Vagina (tissue), 2 donors: ENCODE measurements around the gene COL11A1. TPM values are rescaled to one million over a fixed set of nuclear protein-coding genes. Genes with fewer than 3 reads are reported as not detected.

Experiments
- DNase-seq, 2 donors: peaks; one replicate each; pipeline ENCODE4 v3.0.0-alpha.2; 2017; ENCODE audit errors: extremely low spot score in 2 of 2
- H3K27ac ChIP-seq: fragments of 200-600 bp; sonication (generic); one replicate; pipeline ENCODE4 v1.5.1; 2019
- H3K27me3 ChIP-seq: fragments of 200-600 bp; sonication (generic); one replicate; pipeline ENCODE4 v1.5.1; 2019
- H3K36me3 ChIP-seq, 2 donors: fragments of 200-600 bp; sonication (generic); one replicate each; pipeline ENCODE4 v1.5.1; 2017 to 2019
- H3K4me1 ChIP-seq: fragments of 200-600 bp; sonication (generic); one replicate; pipeline ENCODE4 v1.5.1; 2019
- H3K4me3 ChIP-seq, 2 donors: fragments of 200-600 bp; sonication (generic); 1 replicate in 1 of 2; 2 replicates in 1 of 2; pipeline ENCODE4 v1.5.1; 2016 to 2019
- H3K9me3 ChIP-seq: fragments of 200-600 bp; sonication (generic); one replicate; pipeline ENCODE4 v1.5.1; 2019
- POLR2A ChIP-seq, 2 donors: fragments of 450-650 bp; IDR thresholded peaks; one replicate each; pipeline ENCODE4 v1.6.1; 2017; ENCODE audit warnings: antibody characterized with exemption in 2 of 2, mild to moderate bottlenecking in 2 of 2, moderate library complexity in 2 of 2
- POLR2AphosphoS5 ChIP-seq, 2 donors: sonication (generic); formaldehyde crosslinking; IDR thresholded peaks; one replicate each; pipeline ENCODE4 v1.9.0; 2017; ENCODE audit warnings: antibody characterized with exemption in 2 of 2, mild to moderate bottlenecking in 2 of 2, low read depth in 1 of 2; ENCODE audit not compliant: insufficient read depth in 1 of 2
- intact Hi-C: fragments of 100-400 bp; cut with DNase I; formaldehyde crosslinking; loops from one replicate; pipeline ENCODE4 v1.15.1; 2023
- total RNA-seq: library from RNA; depleted of rRNA; stranded (reverse); fragments of >200 nt; gene quantifications from one replicate; pipeline ENCODE4 v1.2.3, GENCODE V29; 2016
- TF ChIP-seq, protein P1 (sequence below), 3 experiments: fragments of 450-650 bp in 2 of 3; fragments of 200-600 bp in 1 of 3; sonication (generic) in 1 of 3; IDR thresholded peaks; one replicate each; pipeline ENCODE4 v1.5.1; 2017 to 2019; ENCODE audit warnings: antibody characterized with exemption in 3 of 3, mild to moderate bottlenecking in 2 of 3, moderate library complexity in 2 of 3

The COL11A1 gene
- total RNA-seq, 1 donor from 2014 or later: not detected

DNA sequence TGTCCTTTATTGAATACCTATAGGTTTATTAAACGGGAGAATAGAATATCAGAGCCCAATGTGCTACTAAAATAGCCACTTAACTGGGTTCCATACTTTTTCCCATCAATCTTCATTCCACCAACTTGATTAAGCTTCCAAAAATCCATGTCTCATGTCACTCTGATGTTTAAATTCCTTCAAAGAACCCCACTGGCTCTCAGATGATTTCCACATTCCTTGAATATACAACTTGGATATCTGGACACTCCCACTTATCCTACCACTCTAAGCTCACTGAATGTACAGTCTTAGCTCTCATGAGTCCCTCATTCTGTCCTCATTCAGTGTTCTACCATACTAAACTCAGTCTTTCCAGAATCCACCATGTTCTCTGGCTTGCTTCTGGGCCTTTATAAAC lies 21.1 kb downstream of the COL11A1 start:
- intact Hi-C loops: no loop called here
- no peak for DNase-seq
- TF ChIP-seq POLR2A (IDR thresholded peaks at IDR 0.05) (no peak), POLR2AphosphoS5 (IDR thresholded peaks at IDR 0.05; ENCODE audit: insufficient read depth in 1 of 2, low read depth in 1 of 2) (no peak)
- TF ChIP-seq, protein P1, sequence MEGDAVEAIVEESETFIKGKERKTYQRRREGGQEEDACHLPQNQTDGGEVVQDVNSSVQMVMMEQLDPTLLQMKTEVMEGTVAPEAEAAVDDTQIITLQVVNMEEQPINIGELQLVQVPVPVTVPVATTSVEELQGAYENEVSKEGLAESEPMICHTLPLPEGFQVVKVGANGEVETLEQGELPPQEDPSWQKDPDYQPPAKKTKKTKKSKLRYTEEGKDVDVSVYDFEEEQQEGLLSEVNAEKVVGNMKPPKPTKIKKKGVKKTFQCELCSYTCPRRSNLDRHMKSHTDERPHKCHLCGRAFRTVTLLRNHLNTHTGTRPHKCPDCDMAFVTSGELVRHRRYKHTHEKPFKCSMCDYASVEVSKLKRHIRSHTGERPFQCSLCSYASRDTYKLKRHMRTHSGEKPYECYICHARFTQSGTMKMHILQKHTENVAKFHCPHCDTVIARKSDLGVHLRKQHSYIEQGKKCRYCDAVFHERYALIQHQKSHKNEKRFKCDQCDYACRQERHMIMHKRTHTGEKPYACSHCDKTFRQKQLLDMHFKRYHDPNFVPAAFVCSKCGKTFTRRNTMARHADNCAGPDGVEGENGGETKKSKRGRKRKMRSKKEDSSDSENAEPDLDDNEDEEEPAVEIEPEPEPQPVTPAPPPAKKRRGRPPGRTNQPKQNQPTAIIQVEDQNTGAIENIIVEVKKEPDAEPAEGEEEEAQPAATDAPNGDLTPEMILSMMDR (IDR thresholded peaks at IDR 0.05): no peak
- Histone ChIP-seq H3K36me3 (no peaks in the 10 kb centered on the region), H3K27ac (no peak overlapping the region), H3K9me3 (no peaks in the 10 kb centered on the region), H3K4me1 (no peaks in the 10 kb centered on the region), H3K4me3 (no peak overlapping the region), H3K27me3 (no peaks in the 10 kb centered on the region)

DNA sequence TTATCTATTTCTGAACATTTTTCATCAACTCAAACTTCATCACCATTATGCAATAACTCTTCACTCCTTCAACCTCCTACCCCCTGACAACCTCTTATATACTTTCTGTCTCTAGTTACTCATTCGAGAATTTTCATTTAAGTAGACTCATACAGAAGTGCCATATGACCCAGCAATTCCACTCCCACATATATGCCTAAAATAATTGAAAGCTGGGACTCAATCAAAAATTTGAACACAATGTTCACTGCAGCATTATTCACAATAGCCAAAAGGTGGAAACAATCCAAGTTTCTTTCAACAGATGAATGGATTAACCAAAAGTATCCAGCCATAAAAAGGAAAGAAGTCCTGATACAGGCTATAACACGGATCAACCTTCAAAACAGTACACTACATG lies 24.1 kb downstream of the COL11A1 start:
- Histone ChIP-seq H3K9me3 (no peaks in the 10 kb centered on the region), H3K36me3 (no peaks in the 10 kb centered on the region), H3K27ac (no peak overlapping the region), H3K4me1 (no peaks in the 10 kb centered on the region), H3K27me3 (no peaks in the 10 kb centered on the region), H3K4me3 (no peak overlapping the region)
- DNase-seq: no peak
- intact Hi-C loops: no loop called here
- no peak for TF ChIP-seq POLR2AphosphoS5 (IDR thresholded peaks at IDR 0.05; ENCODE audit: insufficient read depth in 1 of 2, low read depth in 1 of 2)
- TF ChIP-seq, protein P1 (IDR thresholded peaks at IDR 0.05): no peak

DNA sequence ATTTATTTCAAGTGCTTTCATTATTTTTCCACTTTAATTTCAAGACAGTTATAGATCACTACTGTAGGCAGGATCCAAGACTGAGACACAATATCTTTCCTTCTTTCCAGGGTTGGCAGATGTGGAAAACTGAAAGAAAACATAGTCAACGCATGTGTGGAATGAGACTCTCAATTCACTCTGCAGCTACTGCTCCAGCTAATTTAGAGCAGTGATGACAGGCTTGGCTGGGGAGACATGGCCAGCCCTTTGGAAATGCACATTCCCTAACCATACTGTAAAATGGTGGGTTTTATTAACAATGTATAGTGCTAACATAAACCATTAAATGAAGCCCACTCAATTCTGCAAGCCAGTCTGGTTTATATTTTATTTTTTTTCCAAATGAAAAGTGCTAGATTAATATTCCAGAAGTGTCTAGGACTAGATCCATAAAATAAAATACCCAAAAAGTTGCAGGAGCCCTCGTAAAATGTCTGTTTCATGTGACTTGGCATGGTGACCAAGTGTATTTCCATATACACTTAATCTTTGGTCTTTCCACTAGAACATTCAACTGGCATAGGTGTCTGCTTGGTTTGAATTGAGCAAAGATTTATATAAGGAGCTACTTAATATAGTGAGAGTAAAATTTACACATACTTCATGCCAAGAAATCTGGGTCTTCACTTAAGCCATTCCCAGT lies 32.9 kb downstream of the COL11A1 start:
- H3K9me3 ChIP-seq: no peaks in the 10 kb centered on the region
- no peaks in the 10 kb centered on the region for H3K27me3 ChIP-seq
- H3K36me3 ChIP-seq: no peaks in the 10 kb centered on the region
- TF ChIP-seq POLR2AphosphoS5 (IDR thresholded peaks at IDR 0.05; ENCODE audit: insufficient read depth in 1 of 2, low read depth in 1 of 2) (no peak), POLR2A (IDR thresholded peaks at IDR 0.05) (no peak)
- TF ChIP-seq, protein P1 (IDR thresholded peaks at IDR 0.05): no peak
- H3K27ac ChIP-seq: no peak overlapping the region
- H3K4me3 ChIP-seq: no peak overlapping the region
- H3K4me1 ChIP-seq: no peaks in the 10 kb centered on the region
- DNase-seq: no peak
- intact Hi-C loops: no loop called here

DNA sequence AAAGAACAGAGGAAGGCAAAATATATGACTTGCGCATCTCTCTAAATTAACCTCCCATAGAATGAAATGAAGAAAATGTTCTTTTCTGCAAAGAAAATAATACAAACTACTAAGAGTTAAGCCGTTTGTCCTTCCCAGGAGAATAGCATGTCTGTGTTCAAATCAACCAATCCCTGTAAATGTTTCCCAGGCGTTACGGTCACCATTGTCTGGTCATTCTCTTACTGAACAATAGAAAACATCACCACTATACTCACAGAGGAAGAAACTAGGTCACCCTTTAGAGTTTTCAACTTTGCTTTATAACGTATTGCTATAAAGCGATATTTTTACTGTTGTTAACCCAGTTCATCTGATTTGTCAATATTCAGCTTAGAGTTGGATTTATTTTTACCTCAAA lies 34.1 kb downstream of the COL11A1 start:
- no peak for DNase-seq
- H3K9me3 ChIP-seq: no peaks in the 10 kb centered on the region
- no peak overlapping the region for H3K27ac ChIP-seq
- intact Hi-C loops: no loop called here
- TF ChIP-seq, protein P1 (IDR thresholded peaks at IDR 0.05): no peak
- no peak for TF ChIP-seq POLR2A (IDR thresholded peaks at IDR 0.05)
- no peak for TF ChIP-seq POLR2AphosphoS5 (IDR thresholded peaks at IDR 0.05; ENCODE audit: insufficient read depth in 1 of 2, low read depth in 1 of 2)
- no peaks in the 10 kb centered on the region for H3K27me3 ChIP-seq
- H3K4me1 ChIP-seq: no peaks in the 10 kb centered on the region
- no peaks in the 10 kb centered on the region for H3K36me3 ChIP-seq
- H3K4me3 ChIP-seq: no peak overlapping the region

DNA sequence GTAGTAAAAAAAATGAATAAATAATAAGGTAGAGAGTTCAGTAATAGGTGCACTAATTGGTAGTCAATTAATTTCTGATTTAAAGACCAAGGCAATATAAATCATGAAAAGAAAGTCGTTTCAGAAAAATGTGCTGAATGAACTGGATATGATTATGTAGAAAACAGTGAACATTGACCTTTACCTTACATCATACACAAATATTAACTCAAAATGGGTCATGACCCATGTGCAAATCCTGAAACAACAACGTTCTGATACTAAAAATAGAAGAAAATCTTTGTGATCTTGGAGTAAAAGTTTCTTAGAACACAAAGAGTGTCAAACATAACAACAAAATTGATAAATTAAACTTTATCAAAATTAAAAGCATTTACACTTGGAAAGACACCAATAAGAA lies 39.1 kb downstream of the COL11A1 start:
- TF ChIP-seq POLR2A (IDR thresholded peaks at IDR 0.05): no peak
- no peak for TF ChIP-seq POLR2AphosphoS5 (IDR thresholded peaks at IDR 0.05; ENCODE audit: insufficient read depth in 1 of 2, low read depth in 1 of 2)
- TF ChIP-seq, protein P1 (IDR thresholded peaks at IDR 0.05): no peak
- H3K27ac ChIP-seq: no peak overlapping the region
- H3K36me3 ChIP-seq: no peaks in the 10 kb centered on the region
- no peaks in the 10 kb centered on the region for H3K9me3 ChIP-seq
- H3K4me3 ChIP-seq: no peak overlapping the region
- no peaks in the 10 kb centered on the region for H3K27me3 ChIP-seq
- no peak for DNase-seq
- no peaks in the 10 kb centered on the region for H3K4me1 ChIP-seq
- intact Hi-C loops: no loop called here
